NOMO-1 treated with DMSO at 0.1 percent for 48 hours (cell line): ENCODE results near the gene GJB5.
A peak's percentile ranks its signal among the peaks of the same experiment; 100 is the strongest.
"Not testable (repeated sequence)": the region's sequence is repeated elsewhere in the genome, so short reads cannot be mapped to it uniquely, and the experiment has no call there.

Experiments
- DNase-seq: peaks from one replicate; lab custom pipeline; 2025; ENCODE audit not compliant: unreplicated experiment; lab: John Stamatoyannopoulos, UW

Gene GJB5

DNA sequence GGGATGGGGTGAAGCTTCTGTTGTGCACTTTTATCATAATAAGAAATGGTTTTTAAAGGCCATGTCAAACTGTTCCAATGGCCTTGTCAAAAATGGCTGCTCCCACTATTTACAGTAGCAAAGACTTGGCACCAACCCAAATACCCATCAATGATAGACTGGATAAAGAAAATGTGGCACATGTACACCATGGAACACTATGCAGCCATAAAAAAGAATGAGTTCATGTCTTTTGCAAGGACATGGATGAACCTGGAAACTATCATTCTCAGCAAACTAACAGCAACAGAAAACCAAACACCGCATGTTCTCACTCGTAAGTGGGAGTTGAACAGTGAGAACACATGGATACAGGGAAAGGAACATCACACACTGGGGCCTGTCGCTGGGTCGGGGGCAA, 18.3 kb downstream of the GJB5 start:
- not testable (repeated sequence) for DNase-seq

DNA sequence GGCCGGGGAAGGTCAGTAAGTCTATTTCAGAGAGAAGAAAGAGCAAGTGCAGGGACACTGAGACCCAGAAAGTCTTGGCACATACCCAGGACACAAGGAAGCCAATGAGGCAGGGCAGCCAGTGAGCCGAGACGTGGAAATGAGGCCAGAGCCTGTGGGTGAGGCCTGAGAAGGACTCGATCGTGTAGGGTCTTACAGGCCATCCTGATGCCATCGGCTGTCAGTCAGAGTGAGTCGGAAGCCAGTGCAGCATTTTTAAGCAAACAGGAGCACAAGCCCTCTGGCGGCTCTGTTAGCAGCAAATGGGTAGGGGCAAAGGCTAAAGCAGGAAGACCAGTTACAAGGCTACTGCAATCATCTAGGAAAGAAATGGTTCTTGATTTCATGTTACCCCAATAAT, 20.1 kb downstream of the GJB5 start:
- no peak for DNase-seq

DNA sequence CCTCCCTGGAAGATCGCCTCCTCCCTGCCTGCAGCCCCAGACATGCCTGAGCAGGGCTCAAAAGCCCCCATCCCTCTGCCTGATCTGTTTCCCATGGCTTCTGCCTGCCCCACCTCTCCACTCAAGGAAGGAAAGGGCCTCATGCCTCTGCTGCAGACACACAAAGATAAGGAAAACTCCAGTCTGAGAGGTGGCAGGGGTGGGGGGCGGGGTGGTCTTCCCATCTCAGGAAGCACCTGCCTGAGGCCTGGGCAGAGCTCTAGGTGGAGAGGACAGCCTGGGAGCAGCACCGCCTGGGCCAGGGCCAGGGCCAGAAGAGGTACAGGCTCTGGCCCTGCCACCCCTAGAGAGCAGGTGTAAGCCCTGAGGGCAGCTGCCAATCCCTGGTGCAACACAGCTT, 22.1 kb downstream of the GJB5 start:
- no peak for DNase-seq

GRCh38 chr1:34777519-34778321, 22.9 kb downstream of the GJB5 start:
- DNase-seq: no peak

GRCh38 chr1:34778381-34778780, 23.5 kb downstream of the GJB5 start:
- DNase-seq: no peak

DNA sequence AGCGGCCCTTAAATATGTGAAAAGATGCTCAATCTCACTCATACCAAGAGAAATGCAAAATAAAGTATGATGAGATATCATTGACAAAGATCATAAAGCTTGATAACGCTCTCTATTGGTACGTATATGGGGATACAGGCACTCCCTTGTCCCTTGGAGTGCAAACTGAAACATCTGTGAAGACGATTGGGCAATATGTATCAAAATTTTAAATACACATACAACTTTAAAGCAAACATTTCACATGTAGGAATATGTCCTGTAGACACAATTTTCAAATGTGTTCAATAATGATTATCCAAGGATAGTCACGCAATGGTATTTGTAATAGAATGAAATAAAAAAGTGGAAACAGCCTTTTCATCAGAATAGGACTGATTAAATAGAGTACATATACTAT, 24.2 kb downstream of the GJB5 start:
- DNase-seq: no peak

DNA sequence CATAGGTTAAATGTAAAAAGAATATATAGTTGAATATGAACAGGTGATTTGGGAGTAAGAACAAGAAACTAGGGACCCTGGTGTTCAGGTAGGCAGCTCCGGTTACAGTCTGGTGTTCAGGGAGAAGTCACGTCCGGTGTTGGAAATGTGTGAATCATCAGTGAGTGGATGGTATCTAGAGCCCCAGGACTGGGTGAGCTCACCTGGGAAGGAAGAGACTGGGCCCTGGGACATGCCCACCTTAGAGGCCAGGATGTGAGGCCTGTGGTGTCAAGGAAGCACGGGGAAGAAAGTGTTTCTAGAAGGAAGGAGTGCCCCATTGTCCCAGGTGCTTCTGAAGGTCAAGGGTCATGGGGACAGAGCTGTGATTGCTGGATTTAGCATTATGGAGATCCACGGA, 24.7 kb downstream of the GJB5 start:
- no peak for DNase-seq

DNA sequence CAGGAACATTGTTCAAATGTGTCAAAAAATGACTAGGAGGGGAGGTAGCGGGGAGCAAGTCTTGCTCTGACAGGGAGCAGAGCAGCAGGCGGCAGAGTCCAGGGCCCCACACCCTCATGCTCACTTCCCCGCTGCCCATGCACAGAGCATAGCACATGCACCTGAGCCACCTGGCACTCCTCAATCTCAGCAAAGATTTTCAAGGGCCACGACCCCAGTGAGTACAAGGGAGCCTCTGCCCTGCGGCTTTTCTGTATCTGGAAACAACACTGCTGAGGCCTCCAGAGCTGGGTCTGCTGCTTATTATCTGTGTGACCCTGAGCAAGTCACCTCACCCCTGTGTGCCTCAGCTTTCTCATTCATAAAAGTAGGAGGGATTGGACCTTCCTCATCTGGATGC, 25.1 kb downstream of the GJB5 start:
- DNase-seq: no peak

GRCh38 chr1:34780528-34780927, 25.7 kb downstream of the GJB5 start:
- no peak for DNase-seq

DNA sequence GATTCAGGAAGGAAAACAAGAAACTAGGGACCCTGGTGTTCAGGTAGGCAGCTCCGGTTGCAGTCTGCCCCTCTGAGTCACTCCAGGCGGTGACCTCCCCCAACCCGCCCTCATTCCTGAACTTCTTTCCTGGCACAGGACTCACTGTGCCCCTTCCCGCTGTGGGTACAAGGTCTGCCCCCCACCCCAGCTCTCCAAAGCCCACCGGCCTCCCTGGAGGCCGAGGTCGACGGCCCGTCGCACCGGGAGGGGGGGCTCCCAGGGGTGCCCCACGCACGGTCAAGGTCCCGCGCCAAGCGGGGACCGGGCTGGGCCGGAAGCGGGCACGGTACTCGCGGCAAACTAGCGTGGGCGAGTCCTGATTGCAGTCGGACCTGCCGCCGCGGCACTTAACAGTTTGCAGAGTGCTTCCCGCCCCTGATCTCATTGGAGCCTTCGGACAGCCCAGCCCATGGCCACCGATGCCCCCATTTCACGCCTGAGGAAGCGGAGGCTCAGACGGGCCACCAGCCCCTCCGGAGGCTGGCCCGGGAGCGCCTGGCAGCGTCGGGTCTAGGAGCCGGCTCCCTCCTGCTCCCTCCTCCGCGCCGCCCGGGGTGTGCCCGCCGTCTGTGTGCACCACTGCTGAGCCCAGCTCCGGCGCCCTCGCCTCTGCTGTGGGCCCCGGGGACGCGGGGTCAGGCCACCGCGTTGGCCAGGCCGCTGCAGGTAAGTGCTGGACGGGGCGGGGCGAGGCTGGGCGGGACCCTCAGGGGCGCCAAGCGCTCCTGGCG, 26.4 kb downstream of the GJB5 start, which contains the start of gene GJB3:
GJB3 (plus strand) TSS at position 144 of the 773 bp plus-strand sequence. CDS start 3,549 bp downstream, outside the sequence.
- no peak for DNase-seq

GRCh38 chr1:34781844-34782391, 27.1 kb downstream of the GJB5 start:
- no peak for DNase-seq

DNA sequence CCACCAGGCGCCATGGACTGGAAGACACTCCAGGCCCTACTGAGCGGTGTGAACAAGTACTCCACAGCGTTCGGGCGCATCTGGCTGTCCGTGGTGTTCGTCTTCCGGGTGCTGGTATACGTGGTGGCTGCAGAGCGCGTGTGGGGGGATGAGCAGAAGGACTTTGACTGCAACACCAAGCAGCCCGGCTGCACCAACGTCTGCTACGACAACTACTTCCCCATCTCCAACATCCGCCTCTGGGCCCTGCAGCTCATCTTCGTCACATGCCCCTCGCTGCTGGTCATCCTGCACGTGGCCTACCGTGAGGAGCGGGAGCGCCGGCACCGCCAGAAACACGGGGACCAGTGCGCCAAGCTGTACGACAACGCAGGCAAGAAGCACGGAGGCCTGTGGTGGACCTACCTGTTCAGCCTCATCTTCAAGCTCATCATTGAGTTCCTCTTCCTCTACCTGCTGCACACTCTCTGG, 29.9 kb downstream of the GJB5 start:
- DNase-seq: peak; percentile 53

DNA sequence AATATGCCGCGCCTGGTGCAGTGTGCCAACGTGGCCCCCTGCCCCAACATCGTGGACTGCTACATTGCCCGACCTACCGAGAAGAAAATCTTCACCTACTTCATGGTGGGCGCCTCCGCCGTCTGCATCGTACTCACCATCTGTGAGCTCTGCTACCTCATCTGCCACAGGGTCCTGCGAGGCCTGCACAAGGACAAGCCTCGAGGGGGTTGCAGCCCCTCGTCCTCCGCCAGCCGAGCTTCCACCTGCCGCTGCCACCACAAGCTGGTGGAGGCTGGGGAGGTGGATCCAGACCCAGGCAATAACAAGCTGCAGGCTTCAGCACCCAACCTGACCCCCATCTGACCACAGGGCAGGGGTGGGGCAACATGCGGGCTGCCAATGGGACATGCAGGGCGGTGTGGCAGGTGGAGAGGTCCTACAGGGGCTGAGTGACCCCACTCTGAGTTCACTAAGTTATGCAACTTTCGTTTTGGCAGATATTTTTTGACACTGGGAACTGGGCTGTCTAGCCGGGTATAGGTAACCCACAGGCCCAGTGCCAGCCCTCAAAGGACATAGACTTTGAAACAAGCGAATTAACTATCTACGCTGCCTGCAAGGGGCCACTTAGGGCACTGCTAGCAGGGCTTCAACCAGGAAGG, 30.5 kb downstream of the GJB5 start:
- DNase-seq: no peak

DNA sequence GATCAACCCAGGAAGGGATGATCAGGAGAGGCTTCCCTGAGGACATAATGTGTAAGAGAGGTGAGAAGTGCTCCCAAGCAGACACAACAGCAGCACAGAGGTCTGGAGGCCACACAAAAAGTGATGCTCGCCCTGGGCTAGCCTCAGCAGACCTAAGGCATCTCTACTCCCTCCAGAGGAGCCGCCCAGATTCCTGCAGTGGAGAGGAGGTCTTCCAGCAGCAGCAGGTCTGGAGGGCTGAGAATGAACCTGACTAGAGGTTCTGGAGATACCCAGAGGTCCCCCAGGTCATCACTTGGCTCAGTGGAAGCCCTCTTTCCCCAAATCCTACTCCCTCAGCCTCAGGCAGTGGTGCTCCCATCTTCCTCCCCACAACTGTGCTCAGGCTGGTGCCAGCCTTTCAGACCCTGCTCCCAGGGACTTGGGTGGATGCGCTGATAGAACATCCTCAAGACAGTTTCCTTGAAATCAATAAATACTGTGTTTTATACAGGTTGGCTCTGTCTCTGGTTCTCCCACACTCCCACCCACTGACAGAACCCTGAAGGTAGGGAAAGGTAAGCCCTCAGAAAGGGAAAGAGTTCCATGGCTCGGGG, 31.1 kb downstream of the GJB5 start:
- DNase-seq: no peak

GRCh38 chr1:34786521-34787325, 31.9 kb downstream of the GJB5 start:
- DNase-seq: peak; percentile 61

DNA sequence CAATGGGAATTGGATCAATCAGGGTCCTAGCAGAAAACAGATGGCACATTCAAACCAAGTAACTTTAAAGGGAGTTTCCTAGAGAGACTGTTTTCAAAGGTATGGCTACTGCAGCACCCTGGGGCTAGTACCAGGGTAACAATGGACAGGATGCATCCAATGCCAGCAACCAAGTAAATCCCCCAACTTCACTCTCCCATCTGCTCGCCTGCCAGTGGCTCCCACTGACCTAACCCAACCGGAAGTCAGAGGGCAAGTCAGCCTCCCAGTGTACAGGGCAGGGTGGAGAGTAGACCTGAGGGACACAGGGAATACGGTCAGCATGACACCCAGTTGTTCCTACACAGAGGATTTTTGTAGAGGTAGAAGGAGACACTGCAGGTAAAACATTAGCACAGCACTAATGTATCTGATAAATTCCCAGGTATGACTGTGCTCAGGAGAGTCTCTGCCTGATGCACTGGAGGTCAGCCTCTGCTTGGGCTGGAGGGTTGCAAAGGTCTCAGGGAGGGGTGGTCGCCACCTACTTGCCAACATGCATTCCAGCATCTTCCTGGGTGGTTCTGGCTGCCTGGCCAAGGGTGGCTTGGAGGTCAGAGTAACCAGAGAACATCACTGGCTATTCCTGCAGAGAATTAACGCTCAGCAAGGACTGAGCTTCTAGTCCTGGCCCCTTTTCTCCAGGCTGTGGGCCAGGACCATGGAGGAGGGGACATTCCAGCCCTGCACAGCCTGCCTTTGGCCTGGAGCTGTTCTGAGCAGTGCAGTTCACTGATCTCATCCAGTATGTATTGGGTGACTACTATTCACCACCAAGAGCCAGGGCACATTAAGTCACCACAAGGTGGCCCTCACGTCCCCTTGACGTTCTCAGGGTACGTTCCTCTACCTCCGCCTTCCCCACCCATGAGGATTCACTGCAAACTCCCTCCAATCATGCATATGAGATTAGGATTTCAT, 32.9 kb downstream of the GJB5 start:
- no peak for DNase-seq

DNA sequence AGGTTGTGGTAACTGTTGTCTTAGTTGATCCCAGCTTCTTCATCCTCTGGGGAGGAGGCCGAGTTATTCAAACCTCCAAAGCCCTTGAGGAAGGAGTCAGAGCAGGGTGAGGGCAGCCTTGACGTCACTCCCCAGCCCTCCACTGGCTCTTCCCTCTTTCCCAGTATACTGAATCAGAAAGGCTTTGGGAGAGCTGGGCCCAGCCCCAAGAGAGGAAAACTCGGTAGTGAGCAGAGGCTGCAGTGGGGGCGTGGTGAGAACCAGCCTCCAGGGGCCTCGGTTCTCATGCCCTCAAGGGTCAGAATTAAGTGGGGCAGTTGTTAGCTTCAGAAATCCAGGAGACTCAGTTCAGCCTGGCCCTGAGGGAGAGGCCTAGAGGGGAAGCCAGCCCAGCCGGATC, 36.1 kb downstream of the GJB5 start:
- no peak for DNase-seq

DNA sequence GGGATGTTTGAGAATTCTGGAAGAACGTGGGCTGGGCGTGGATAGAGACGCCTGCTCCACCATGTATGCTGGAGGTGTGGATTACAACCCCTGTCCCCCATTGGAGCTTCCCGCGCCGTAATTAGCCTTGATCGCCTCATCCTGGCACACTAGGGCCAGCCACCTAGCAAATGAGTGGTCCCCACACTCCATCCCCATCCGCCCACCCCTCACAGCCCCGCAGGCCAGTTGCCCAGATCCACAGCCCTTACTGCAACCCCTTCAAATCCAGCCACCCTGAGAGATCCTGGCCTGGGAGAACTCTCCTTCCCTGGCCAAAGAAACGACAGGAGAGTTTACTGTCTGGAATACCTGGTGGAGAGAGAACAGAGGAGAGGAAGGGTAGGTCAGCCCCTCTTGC, 37.6 kb downstream of the GJB5 start:
- DNase-seq: no peak
